Aorta (tissue), 5 donors: ENCODE results near the gene WDR54. TPM values are rescaled to one million over a fixed set of nuclear protein-coding genes. Genes with fewer than 3 reads are reported as not detected.
"Not testable (repeated sequence)": the region's sequence is repeated elsewhere in the genome, so short reads cannot be mapped to it uniquely, and the experiment has no call there.

Experiments
- ATAC-seq: fragments of 200-7000 bp; cut with Tn5 transposase; one replicate; pipeline ENCODE4 v1.9.1; 2022; ENCODE audit warnings: moderate library complexity; ENCODE audit not compliant: low FRiP score
- DNase-seq, 2 donors: peaks; one replicate each; pipeline ENCODE4 v3.0.0-alpha.2; 2020
- H3K27ac ChIP-seq, 2 donors: one replicate each; pipeline ENCODE4 v1.5.1; 2013; ENCODE audit warnings: low read length in 2 of 2, mild to moderate bottlenecking in 2 of 2, moderate library complexity in 2 of 2, control low read depth in 1 of 2, inconsistent platforms in 1 of 2, low read depth in 1 of 2
- H3K27me3 ChIP-seq, 2 donors: one replicate each; pipeline ENCODE4 v1.6.1; 2013; ENCODE audit warnings: control low read depth in 1 of 2, low read length in 1 of 2, mild to moderate bottlenecking in 1 of 2, moderate library complexity in 1 of 2; ENCODE audit not compliant: insufficient read depth in 2 of 2, control insufficient read depth in 1 of 2
- H3K36me3 ChIP-seq, 2 donors: one replicate each; pipeline ENCODE4 v1.6.1; 2013; ENCODE audit warnings: control low read depth in 1 of 2, low read length in 1 of 2, mild to moderate bottlenecking in 1 of 2; ENCODE audit not compliant: insufficient read depth in 2 of 2, control insufficient read depth in 1 of 2
- H3K4me1 ChIP-seq, 2 donors: one replicate each; pipeline ENCODE4 v1.6.1; 2013; ENCODE audit warnings: low read length in 2 of 2, control low read depth in 1 of 2, mild to moderate bottlenecking in 1 of 2, moderate library complexity in 1 of 2; ENCODE audit not compliant: insufficient read depth in 2 of 2, control insufficient read depth in 1 of 2
- H3K4me3 ChIP-seq, 2 donors: one replicate each; pipeline ENCODE4 v1.5.1; 2013; ENCODE audit warnings: low read length in 2 of 2, control low read depth in 1 of 2, mild to moderate bottlenecking in 1 of 2
- H3K9me3 ChIP-seq: one replicate; pipeline ENCODE4 v1.6.1; 2013; ENCODE audit warnings: mild to moderate bottlenecking, low read length; ENCODE audit not compliant: control insufficient read depth
- WGBS, 2 donors: extraction: QIAGEN DNeasy Blood & Tissue Kit; methylation state at CpG; one replicate each; pipeline ENCODE4 v1.1.7; 2013; 5-methylcytosine and 5-hydroxymethylcytosine counted together
- intact Hi-C, 2 donors: fragments of 100-400 bp; cut with DNase I; formaldehyde crosslinking; loops; one replicate each; pipeline versions ENCODE4 v1.14.2 to v1.15.0; 2022
- polyA plus RNA-seq, 2 donors: library from polyadenylated mRNA; stranded (reverse); fragments of 200-250 nt; gene quantifications; one replicate each; pipeline ENCODE4 v1.2.3, GENCODE V29; 2013
- total RNA-seq, 2 donors: library from RNA; stranded (reverse); fragmentation: NEBNext Ultra II Directional; extraction: Animal tissue kit (Norgen Biotek cat#: 25700); gene quantifications; one replicate each; pipeline ENCODE4 v1.2.1, GENCODE V29; 2021
- donor health status: healthy with polysubstance abuse.
- donor health status: Bipolar disorder and iron deficiency.
- donor health status: DM: no; HTN: no; CAD: no.
- donor health status: DM: no; HTN: no; CAD: no.
- donor health status: DM: yes; HTN: yes; CAD: no.

WDR54 gene
- total and polyA plus RNA-seq, 4 donors, result 6.3 to 19.9 (median 8.4) TPM

- Histone ChIP-seq H3K27ac (no peak overlapping the region), H3K4me1 (peaks cover 0 to 2% of the 10 kb centered on the region in 2 donors), H3K9me3 (no peaks in the 10 kb centered on the region), H3K36me3 (no peaks in the 10 kb centered on the region), H3K4me3 (no peak overlapping the region), H3K27me3 (no peaks in the 10 kb centered on the region)
- 59 to 67% methylated on average over 3 of the region's 3 CpGs for WGBS, 2 donors
- ATAC-seq (no peak), DNase-seq (no peak)
- intact Hi-C loops, result no loop called here
Observed at GRCh38 chr2:74450570-74451190, 29.1 kb downstream of the WDR54 start.

GRCh38 chr2:74454654-74455511, 33.4 kb downstream of the WDR54 start, which contains the start of gene INO80B:
INO80B (plus strand) TSS chr2:74455087; CDS start chr2:74455117, 30 bp downstream.
- ATAC-seq (peak; percentile 91), DNase-seq (peak; percentile 96 to 97)
- Histone ChIP-seq H3K9me3 (no peaks in the 10 kb centered on the region), H3K27me3 (no peaks in the 10 kb centered on the region), H3K27ac (no peak within 1 kb of the TSS), H3K4me1 (peaks cover 2 to 3% of the 10 kb centered on the region in 2 donors), H3K4me3 (peak within 1 kb of the TSS; percentile 45 to 58), H3K36me3 (no peaks in the 10 kb centered on the region)
- intact Hi-C loops, result loop anchor here (2.0 kb wide), 1 partner anchor 28 kb away; the partner anchor contains the start of genes CCDC142 (in 2 of the 2) and TTC31 (in 2 of the 2)
- WGBS, 2 donors, result 1% methylated on average over 40 of the region's 40 CpGs

DNA sequence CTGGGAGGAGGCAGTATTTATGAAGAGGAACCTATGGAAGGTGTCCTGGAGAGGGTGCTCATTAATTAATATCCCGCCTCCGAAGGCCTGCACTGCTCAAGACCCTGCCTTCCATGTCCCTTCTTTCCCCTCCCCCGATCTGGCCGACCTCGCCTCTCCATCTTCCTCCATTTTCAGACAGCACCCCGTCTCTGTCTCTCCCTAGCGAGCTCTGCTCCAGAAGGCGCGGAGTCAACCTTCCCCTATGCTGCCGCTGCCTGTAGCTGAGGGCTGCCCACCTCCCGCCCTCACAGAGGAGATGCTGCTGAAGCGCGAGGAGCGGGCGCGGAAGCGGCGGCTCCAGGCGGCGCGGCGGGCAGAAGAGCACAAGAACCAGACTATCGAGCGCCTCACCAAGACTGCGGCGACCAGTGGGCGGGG, 35.6 kb downstream of the WDR54 start:
- ATAC-seq (no peak), DNase-seq (no peak)
- H3K9me3 ChIP-seq, result no peaks in the 10 kb centered on the region
- no peaks in the 10 kb centered on the region for H3K27me3 ChIP-seq
- peaks cover 2 to 3% of the 10 kb centered on the region in 2 donors for H3K4me1 ChIP-seq
- peak overlapping the region; percentile 54 to 68 for H3K27ac ChIP-seq
- peak overlapping the region; percentile 53 to 64 for H3K4me3 ChIP-seq
- 1% methylated on average over 22 to 27 of the region's 27 CpGs for WGBS, 2 donors
- intact Hi-C loops, result no loop called here
- no peaks in the 10 kb centered on the region for H3K36me3 ChIP-seq

DNA sequence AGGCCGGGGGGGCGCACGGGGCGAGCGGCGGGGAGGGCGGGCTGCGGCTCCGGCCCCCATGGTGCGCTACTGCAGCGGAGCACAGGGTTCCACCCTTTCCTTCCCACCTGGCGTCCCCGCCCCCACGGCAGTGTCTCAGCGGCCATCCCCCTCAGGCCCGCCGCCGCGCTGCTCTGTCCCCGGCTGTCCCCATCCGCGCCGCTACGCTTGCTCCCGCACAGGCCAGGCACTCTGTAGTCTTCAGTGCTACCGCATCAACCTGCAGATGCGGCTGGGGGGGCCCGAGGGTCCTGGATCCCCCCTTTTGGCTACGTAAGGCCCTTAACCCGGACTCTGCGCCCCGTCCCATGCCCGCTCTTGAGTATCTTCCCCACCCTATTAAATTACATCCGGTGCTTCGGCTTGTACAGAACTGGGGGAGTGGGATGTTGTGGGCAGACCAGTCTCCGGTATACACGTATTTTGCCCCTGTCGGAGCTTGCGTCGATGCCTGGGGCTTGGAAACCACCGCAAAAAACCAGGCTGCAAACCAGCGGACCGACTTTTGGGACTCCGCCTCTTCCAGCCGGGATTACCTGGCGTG, 36.1 kb downstream of the WDR54 start:
- intact Hi-C loops, result no loop called here
- peak; percentile 76 to 86 for DNase-seq
- peak overlapping the region; percentile 68 to 85 for H3K27ac ChIP-seq

DNA sequence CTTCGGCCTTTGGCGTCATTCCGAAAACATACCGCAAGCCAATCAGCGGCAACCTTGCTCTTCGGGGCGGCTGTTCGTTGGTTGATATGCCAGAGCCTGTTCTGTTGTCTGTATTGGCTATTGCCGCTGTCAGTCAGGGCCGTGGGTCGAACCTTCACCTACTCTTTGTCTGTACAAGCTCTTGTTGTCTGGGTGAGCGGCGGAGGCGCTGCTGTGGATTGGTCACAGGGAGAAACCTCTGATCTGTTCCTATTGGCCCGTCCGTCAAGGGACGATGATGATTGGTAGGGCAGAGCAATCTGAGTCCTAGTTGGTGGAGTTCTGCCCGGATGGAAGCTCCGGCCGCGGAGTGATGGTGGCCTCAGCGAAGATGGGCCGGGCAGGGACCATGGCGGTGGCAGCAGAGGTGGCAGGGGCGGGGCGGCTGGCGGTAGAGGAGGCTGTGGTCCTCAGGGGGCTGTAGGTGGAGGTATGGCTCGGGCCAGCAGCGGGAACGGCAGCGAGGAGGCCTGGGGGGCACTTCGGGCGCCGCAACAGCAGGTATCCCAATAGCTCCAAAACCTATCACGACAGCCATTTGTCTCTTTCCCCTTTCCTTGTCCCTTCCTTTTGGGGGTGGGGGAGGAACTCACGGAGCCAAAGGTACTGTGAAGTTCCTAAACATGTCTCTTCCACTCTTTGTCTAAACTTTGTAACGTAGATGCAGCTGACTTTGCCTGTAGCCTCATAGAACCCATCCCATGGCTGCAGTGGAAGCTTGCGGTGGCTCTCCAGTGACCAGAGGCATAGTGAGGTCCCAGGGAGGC, 36.8 kb downstream of the WDR54 start, which contains the start of gene WBP1:
WBP1 (plus strand) TSS at position 307 of the 806 bp plus-strand sequence; CDS start at position 472, 165 bp downstream.
- DNase-seq (peak; percentile 99 to 100), ATAC-seq (peak; percentile 96)
- intact Hi-C loops, result no loop called here
- peak within 1 kb of the TSS; percentile 68 to 85 for H3K27ac ChIP-seq
- WGBS, 2 donors, result 0 to 1% methylated on average over 35 to 38 of the region's 38 CpGs
- H3K4me3 ChIP-seq, result peak within 1 kb of the TSS; percentile 53 to 64
- H3K9me3 ChIP-seq, result no peaks in the 10 kb centered on the region
- H3K4me1 ChIP-seq, result peaks cover 2 to 3% of the 10 kb centered on the region in 2 donors
- no peaks in the 10 kb centered on the region for H3K36me3 ChIP-seq
- no peaks in the 10 kb centered on the region for H3K27me3 ChIP-seq

More for the DNA sequence above, 36.1 kb downstream of the WDR54 start:
- ATAC-seq, result peak; percentile 45
- H3K36me3 ChIP-seq, result no peaks in the 10 kb centered on the region
- H3K27me3 ChIP-seq, result no peaks in the 10 kb centered on the region
- WGBS, 2 donors, result 1% methylated on average over 31 to 46 of the region's 46 CpGs
- H3K4me3 ChIP-seq, result peak overlapping the region; percentile 53 to 64
- peaks cover 2 to 3% of the 10 kb centered on the region in 2 donors for H3K4me1 ChIP-seq
- H3K9me3 ChIP-seq, result no peaks in the 10 kb centered on the region

- no peaks in the 10 kb centered on the region for H3K36me3 ChIP-seq
- intact Hi-C loops, result no loop called here
- H3K27ac ChIP-seq, result peak overlapping the region in 1 of 2 donors; percentile 22
- no peaks in the 10 kb centered on the region for H3K9me3 ChIP-seq
- WGBS, 2 donors, result 0 to 2% methylated on average over 10 of the region's 10 CpGs
- H3K4me3 ChIP-seq, result peak overlapping the region; percentile 29 to 31
- ATAC-seq, result no peak
- H3K4me1 ChIP-seq, result peaks cover 2 to 3% of the 10 kb centered on the region in 2 donors
- peak; percentile 41 to 42 for DNase-seq
- H3K27me3 ChIP-seq, result no peaks in the 10 kb centered on the region
Observed at GRCh38 chr2:74458938-74459363, 37.4 kb downstream of the WDR54 start.

- WGBS, 2 donors, result 69 to 78% methylated on average over 13 of the region's 13 CpGs
- H3K4me3 ChIP-seq, H3K36me3 ChIP-seq: not testable (repeated sequence)
Observed at GRCh38 chr2:74459503-74460118, 38.1 kb downstream of the WDR54 start.

More at GRCh38 chr2:74459503-74460118, 38.1 kb downstream of the WDR54 start:
- H3K27me3 ChIP-seq, ATAC-seq, H3K4me1 ChIP-seq, H3K9me3 ChIP-seq, intact Hi-C loops, H3K27ac ChIP-seq: not testable (repeated sequence)
- DNase-seq, result peak; percentile 50 to 56
